PC-3 (cell line): ENCODE data around the gene MKLN1.

Experiments used
- EZH2 ChIP-seq: fragments of 300-600 bp; sonication (generic); IDR thresholded peaks from one replicate; pipeline ENCODE4 v1.6.1; 2017; ENCODE audit warnings: antibody characterized with exemption, mild to moderate bottlenecking, low read length; ENCODE audit not compliant: unreplicated experiment
- TF ChIP-seq, protein P1 (sequence below): fragments of 300-600 bp; sonication (generic); conservative IDR thresholded peaks from 2 replicates; pipeline ENCODE4 v1.5.1; 2017; ENCODE audit warnings: antibody characterized with exemption, low read depth, mild to moderate bottlenecking, low read length

DNA sequence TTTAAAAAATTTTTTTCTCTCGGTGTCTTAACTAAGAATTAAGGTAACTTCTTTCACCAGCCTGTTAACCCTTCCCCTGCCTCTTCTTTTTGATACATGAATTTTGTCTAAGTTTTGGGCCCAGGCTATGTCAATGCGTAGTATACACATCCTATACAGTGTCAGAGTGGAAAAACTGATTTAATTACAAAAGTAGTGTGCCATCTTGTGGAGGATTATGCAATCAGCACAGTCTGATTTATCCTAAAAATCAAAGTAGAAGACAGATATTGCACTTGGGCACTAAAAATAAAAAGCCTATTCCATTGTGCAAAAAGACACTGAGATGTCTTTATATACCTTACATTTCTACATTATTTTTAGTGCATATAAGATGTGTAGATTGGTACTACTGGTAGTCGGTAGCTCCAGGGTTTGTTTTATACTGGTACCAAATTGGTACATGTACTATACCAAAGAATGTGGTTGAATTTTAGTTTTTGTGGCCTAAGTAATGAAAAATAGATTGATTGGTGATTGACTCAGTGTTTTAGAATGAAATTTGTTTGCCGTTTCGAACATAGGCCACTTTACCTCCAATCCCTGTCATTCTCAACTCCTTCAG, 96.6 kb downstream of the MKLN1 start:
- TF ChIP-seq, protein P1, sequence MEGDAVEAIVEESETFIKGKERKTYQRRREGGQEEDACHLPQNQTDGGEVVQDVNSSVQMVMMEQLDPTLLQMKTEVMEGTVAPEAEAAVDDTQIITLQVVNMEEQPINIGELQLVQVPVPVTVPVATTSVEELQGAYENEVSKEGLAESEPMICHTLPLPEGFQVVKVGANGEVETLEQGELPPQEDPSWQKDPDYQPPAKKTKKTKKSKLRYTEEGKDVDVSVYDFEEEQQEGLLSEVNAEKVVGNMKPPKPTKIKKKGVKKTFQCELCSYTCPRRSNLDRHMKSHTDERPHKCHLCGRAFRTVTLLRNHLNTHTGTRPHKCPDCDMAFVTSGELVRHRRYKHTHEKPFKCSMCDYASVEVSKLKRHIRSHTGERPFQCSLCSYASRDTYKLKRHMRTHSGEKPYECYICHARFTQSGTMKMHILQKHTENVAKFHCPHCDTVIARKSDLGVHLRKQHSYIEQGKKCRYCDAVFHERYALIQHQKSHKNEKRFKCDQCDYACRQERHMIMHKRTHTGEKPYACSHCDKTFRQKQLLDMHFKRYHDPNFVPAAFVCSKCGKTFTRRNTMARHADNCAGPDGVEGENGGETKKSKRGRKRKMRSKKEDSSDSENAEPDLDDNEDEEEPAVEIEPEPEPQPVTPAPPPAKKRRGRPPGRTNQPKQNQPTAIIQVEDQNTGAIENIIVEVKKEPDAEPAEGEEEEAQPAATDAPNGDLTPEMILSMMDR: peak; percentile 78
- TF ChIP-seq EZH2: no peak
